ENCODE data around the gene RNF213. TPM values are rescaled to one million over a fixed set of nuclear protein-coding genes. Genes with fewer than 3 reads are reported as not detected.
"Not testable (repeated sequence)": the region's sequence is repeated elsewhere in the genome, so short reads cannot be mapped to it uniquely, and the experiment has no call there.

RNF213 gene
- total RNA-seq, 1 experiment from 2014 or later, result 179 TPM

DNA sequence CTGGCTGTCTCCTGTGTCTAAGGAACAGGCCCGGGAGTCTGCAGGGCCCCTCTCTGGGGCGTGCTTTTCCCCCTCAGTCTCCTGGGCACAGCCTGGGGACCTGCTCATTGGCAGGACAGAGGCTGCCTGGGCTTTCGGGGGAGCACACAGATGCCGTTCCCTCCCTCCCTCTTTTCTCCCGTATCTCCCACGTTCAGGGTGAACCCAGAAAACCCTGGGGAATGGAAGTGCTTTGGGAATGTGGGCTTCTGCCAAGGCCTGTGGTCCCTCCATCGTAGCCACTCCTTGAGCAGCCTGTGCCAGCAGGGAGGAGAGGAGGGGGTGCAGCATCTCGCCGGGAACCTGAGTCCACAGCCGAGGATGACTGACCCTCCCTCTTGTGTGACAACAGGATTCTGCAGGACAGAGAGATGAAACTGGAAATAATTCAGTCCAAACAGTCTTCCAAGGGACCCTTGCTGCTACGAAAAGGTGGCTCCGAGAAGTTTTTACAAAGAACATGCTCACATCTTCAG is 52.0 kb downstream of the RNF213 start:
- ChIA-PET CTCF (no interaction called here), POLR2A (ENCODE audit: unreplicated experiment) (no interaction called here)
- H3K4me2 ChIP-seq, result no peak overlapping the region
- no peak for DNase-seq
- no peak overlapping the region for H3K27ac ChIP-seq
- no TSS peak for BruUV-seq (replicated peaks)
- no peak overlapping the region for H2AFZ ChIP-seq
- no peak for TF ChIP-seq EZH2 (IDR thresholded peaks at IDR 0.05; ENCODE audit: low read depth)
- TF ChIP-seq, protein P1, sequence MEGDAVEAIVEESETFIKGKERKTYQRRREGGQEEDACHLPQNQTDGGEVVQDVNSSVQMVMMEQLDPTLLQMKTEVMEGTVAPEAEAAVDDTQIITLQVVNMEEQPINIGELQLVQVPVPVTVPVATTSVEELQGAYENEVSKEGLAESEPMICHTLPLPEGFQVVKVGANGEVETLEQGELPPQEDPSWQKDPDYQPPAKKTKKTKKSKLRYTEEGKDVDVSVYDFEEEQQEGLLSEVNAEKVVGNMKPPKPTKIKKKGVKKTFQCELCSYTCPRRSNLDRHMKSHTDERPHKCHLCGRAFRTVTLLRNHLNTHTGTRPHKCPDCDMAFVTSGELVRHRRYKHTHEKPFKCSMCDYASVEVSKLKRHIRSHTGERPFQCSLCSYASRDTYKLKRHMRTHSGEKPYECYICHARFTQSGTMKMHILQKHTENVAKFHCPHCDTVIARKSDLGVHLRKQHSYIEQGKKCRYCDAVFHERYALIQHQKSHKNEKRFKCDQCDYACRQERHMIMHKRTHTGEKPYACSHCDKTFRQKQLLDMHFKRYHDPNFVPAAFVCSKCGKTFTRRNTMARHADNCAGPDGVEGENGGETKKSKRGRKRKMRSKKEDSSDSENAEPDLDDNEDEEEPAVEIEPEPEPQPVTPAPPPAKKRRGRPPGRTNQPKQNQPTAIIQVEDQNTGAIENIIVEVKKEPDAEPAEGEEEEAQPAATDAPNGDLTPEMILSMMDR (conservative IDR thresholded peaks at IDR 0.05), result no peak
- H3K9me2 ChIP-seq (ENCODE audit: insufficient read depth), result no peaks in the 10 kb centered on the region
- H3K36me3 ChIP-seq (ENCODE audit: low read depth), result no peaks in the 10 kb centered on the region
- H3F3A ChIP-seq (ENCODE audit: insufficient read depth, low read depth), result no peaks in the 10 kb centered on the region
- H3K27me3 ChIP-seq (ENCODE audit: insufficient read depth, low read depth), result no peaks in the 10 kb centered on the region
- no peaks in the 10 kb centered on the region for H3K4me1 ChIP-seq (replicated peaks; ENCODE audit: insufficient read depth)
- no peaks in the 10 kb centered on the region for H3K9me3 ChIP-seq (ENCODE audit: insufficient read depth, low read depth)
- intact Hi-C loops (cut with micrococcal nuclease; ENCODE audit: unreplicated experiment), result no loop called here
- no peak overlapping the region for H3K4me3 ChIP-seq
- no peaks in the 10 kb centered on the region for H3K79me2 ChIP-seq (ENCODE audit: low read depth)
- no peaks in the 10 kb centered on the region for H4K20me1 ChIP-seq (ENCODE audit: insufficient read depth)

DNA sequence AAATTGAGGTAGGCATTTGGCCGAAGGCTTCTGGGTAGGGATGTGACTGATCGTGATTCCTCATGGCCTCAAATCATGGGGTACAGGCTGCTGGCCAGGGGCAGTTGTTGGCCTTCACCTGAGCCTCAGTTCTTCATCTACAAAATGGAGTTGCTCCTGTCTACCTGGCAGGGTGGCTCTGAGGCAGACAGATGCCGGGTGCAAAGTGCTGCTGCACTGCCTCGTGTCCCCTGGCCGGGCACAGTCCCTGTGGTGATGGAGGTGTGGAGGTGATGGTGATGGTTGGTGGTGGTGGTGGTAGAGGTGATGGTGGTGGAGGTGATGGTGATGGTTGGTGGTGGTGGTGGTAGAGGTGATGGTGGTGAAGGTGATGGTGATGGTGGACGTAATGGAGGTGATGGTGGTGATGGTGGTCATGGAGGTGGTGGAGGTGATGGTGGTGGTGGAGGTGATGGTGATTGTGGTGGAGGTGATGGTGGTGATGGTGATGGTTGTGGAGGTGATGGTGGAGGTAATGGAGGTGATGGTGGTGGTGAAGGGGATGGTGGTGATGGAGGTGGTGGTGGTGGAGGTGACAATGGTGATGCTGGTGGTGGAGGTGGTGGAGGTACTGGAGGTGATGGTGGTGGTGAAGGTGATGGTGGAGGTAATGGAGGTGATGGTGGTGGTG is 52.6 kb downstream of the RNF213 start:
- Histone ChIP-seq H3K9me2 (ENCODE audit: insufficient read depth) (no peaks in the 10 kb centered on the region), H3K9me3 (ENCODE audit: insufficient read depth, low read depth) (no peaks in the 10 kb centered on the region), H3K36me3 (ENCODE audit: low read depth) (no peaks in the 10 kb centered on the region), H3K27ac (no peak overlapping the region), H3F3A (ENCODE audit: insufficient read depth, low read depth) (no peaks in the 10 kb centered on the region), H3K4me3 (no peak overlapping the region), H3K27me3 (ENCODE audit: insufficient read depth, low read depth) (no peaks in the 10 kb centered on the region), H3K4me1 (replicated peaks; ENCODE audit: insufficient read depth) (no peaks in the 10 kb centered on the region), H3K79me2 (ENCODE audit: low read depth) (no peaks in the 10 kb centered on the region), H3K4me2 (no peak overlapping the region), H2AFZ (no peak overlapping the region), H4K20me1 (ENCODE audit: insufficient read depth) (no peaks in the 10 kb centered on the region)
- TF ChIP-seq EZH2 (IDR thresholded peaks at IDR 0.05; ENCODE audit: low read depth), result no peak
- TF ChIP-seq, protein P1 (conservative IDR thresholded peaks at IDR 0.05), result no peak
- BruUV-seq (replicated peaks), result no TSS peak
- ChIA-PET CTCF (no interaction called here), POLR2A (ENCODE audit: unreplicated experiment) (no interaction called here)
- DNase-seq, result no peak
- intact Hi-C loops (cut with micrococcal nuclease; ENCODE audit: unreplicated experiment), result no loop called here

DNA sequence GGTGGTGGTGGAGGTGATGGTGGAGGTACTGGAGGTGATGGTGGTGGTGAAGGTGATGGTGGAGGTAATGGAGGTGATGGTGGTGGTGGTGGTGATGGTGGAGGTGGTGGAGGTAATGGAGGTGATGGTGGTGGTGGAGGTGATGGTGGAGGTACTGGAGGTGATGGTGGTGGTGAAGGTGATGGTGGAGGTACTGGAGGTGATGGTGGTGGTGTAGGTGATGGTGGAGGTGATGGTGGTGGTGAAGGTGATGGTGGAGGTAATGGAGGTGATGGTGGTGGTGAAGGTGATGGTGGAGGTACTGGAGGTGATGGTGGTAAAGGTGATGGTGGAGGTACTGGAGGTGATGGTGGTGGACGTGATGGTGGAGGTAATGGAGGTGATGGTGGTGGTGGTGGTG is 53.3 kb downstream of the RNF213 start:
- H3K9me2 ChIP-seq (ENCODE audit: insufficient read depth); DNase-seq; BruUV-seq (replicated peaks); H3K27ac ChIP-seq; H4K20me1 ChIP-seq (ENCODE audit: insufficient read depth); H3F3A ChIP-seq (ENCODE audit: insufficient read depth, low read depth); H3K36me3 ChIP-seq (ENCODE audit: low read depth); H3K4me2 ChIP-seq; H3K9me3 ChIP-seq (ENCODE audit: insufficient read depth, low read depth); H3K27me3 ChIP-seq (ENCODE audit: insufficient read depth, low read depth); H3K79me2 ChIP-seq (ENCODE audit: low read depth); H2AFZ ChIP-seq; CTCF ChIA-PET; H3K4me1 ChIP-seq (replicated peaks; ENCODE audit: insufficient read depth); POLR2A ChIA-PET (ENCODE audit: unreplicated experiment); H3K4me3 ChIP-seq; intact Hi-C loops (cut with micrococcal nuclease; ENCODE audit: unreplicated experiment): not testable (repeated sequence)

Measured in PC-9 (cell line).